GM10266 (cell line): ENCODE results near the gene KRTAP10-9.

ENCODE experiments used
- DNase-seq: peaks from one replicate; pipeline ENCODE4 v3.0.0; 2012; ENCODE audit errors: extremely low spot score
- TF ChIP-seq, protein P1 (sequence below): IDR thresholded peaks from 2 replicates; pipeline ENCODE4 v1.5.1; 2012; ENCODE audit warnings: mild to moderate bottlenecking, low read depth; ENCODE audit not compliant: control insufficient read depth, insufficient read depth; ENCODE audit errors: missing control alignments

Gene KRTAP10-9

DNA sequence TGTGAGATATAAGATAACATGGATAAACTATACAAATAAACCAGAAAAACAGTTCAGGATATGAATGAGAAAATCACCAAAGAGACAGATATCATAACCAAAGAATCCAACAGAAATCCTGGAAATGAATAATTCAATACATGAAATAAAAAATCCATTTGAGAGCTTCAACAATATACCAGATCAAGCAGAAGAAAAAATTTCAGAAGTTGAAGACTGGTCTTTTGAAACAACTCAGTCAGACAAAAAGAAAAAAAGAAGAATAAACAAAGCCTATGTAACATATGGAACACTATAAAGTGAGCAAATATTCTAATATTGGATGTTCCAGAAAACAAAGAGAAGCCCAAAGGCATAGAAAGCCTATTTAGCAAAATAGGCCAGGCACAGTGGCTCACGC, 45.0 kb downstream of the KRTAP10-9 start:
- DNase-seq: no peak
- TF ChIP-seq, protein P1, sequence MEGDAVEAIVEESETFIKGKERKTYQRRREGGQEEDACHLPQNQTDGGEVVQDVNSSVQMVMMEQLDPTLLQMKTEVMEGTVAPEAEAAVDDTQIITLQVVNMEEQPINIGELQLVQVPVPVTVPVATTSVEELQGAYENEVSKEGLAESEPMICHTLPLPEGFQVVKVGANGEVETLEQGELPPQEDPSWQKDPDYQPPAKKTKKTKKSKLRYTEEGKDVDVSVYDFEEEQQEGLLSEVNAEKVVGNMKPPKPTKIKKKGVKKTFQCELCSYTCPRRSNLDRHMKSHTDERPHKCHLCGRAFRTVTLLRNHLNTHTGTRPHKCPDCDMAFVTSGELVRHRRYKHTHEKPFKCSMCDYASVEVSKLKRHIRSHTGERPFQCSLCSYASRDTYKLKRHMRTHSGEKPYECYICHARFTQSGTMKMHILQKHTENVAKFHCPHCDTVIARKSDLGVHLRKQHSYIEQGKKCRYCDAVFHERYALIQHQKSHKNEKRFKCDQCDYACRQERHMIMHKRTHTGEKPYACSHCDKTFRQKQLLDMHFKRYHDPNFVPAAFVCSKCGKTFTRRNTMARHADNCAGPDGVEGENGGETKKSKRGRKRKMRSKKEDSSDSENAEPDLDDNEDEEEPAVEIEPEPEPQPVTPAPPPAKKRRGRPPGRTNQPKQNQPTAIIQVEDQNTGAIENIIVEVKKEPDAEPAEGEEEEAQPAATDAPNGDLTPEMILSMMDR: no peak

DNA sequence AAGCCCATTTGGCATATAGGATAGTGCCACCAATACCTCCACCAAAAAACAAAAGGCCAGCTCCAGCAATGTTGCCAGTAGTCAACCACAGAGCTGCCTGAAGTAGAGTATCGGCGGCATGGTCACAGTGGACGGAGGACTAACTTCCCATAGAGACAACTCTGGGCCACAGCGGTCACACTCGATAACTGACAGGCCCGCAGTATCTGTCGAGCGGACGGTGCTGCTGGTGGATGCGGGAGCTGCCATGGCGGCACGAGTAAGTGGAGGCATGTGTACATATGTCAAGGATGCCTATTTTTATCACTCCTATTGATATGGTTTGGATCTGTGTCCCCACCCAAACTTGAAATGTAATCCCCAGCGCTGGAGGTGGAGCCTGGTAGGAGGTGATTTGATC, 51.0 kb downstream of the KRTAP10-9 start:
- DNase-seq: no peak
- TF ChIP-seq, protein P1: no peak
